Hepatocyte (in vitro differentiated cells): ENCODE results near the gene OR2AK2. TPM values are rescaled to one million over a fixed set of nuclear protein-coding genes. Genes with fewer than 3 reads are reported as not detected.

ENCODE experiments used
- DNase-seq: peaks from one replicate; pipeline ENCODE4 v3.0.0-alpha.2; 2016; ENCODE audit warnings: low spot score
- H2AFZ ChIP-seq: fragments of 200-600 bp; sonication (generic); 2 replicates; pipeline ENCODE4 v1.6.0; 2016; ENCODE audit warnings: antibody characterized with exemption, mild to moderate bottlenecking
- H3K27ac ChIP-seq: fragments of 200-600 bp; sonication (generic); 2 replicates; pipeline ENCODE4 v1.5.1; 2016; ENCODE audit warnings: mild to moderate bottlenecking
- H3K27me3 ChIP-seq: fragments of 200-600 bp; sonication (generic); 2 replicates; pipeline ENCODE4 v1.6.1; 2016
- H3K36me3 ChIP-seq: fragments of 200-600 bp; sonication (generic); replicated peaks from 2 replicates; pipeline ENCODE4 v1.5.1; 2016; ENCODE audit warnings: low read depth; ENCODE audit not compliant: insufficient read depth
- H3K4me1 ChIP-seq: fragments of 200-600 bp; sonication (generic); 2 replicates; pipeline ENCODE4 v1.5.1; 2016; ENCODE audit warnings: mild to moderate bottlenecking, moderate library complexity; ENCODE audit not compliant: insufficient read depth
- H3K4me2 ChIP-seq: fragments of 200-600 bp; sonication (generic); 2 replicates; pipeline ENCODE4 v1.6.0; 2016
- H3K4me3 ChIP-seq: fragments of 200-600 bp; sonication (generic); 2 replicates; pipeline ENCODE4 v1.5.1; 2016; ENCODE audit warnings: mild to moderate bottlenecking
- H3K79me2 ChIP-seq: fragments of 200-600 bp; sonication (generic); 2 replicates; pipeline ENCODE4 v1.6.0; 2017; ENCODE audit warnings: mild to moderate bottlenecking
- H3K9me2 ChIP-seq: fragments of 200-600 bp; sonication (generic); replicated peaks from 2 replicates; pipeline ENCODE4 v1.6.0; 2017; ENCODE audit warnings: mild to moderate bottlenecking; ENCODE audit not compliant: insufficient read depth
- H3K9me3 ChIP-seq: fragments of 200-600 bp; sonication (generic); 2 replicates; pipeline ENCODE4 v1.5.1; 2016; ENCODE audit warnings: low read depth, mild to moderate bottlenecking
- H4K20me1 ChIP-seq: fragments of 200-600 bp; sonication (generic); 2 replicates; pipeline ENCODE4 v1.6.0; 2016; ENCODE audit warnings: mild to moderate bottlenecking; ENCODE audit not compliant: insufficient read depth, poor library complexity, severe bottlenecking
- EZH2 ChIP-seq: fragments of 200-600 bp; sonication (generic); IDR thresholded peaks from 2 replicates; pipeline ENCODE4 v1.6.1; 2016; ENCODE audit warnings: antibody characterized with exemption, mild to moderate bottlenecking, borderline replicate concordance
- EZH2phosphoT487 ChIP-seq: fragments of 200-600 bp; sonication (generic); IDR thresholded peaks from one replicate; pipeline ENCODE4 v1.6.1; 2018; ENCODE audit warnings: antibody characterized with exemption, mild to moderate bottlenecking, low read depth, moderate library complexity; ENCODE audit not compliant: unreplicated experiment, severe bottlenecking
- WGBS: methylation state at CpG from one replicate; pipeline ENCODE4 v1.1.6; 2016; ENCODE audit warnings: low lambda C conversion rate; ENCODE audit errors: missing lambda C conversion rate; 5-methylcytosine and 5-hydroxymethylcytosine counted together
- polyA plus RNA-seq: library from polyadenylated mRNA; unstranded; fragments of >200 nt; fragmentation: Nextera tagmentation; extraction: Ambion mirVana; gene quantifications from 2 replicates; pipeline ENCODE4 v1.2.1, GENCODE V29; 2016
- total RNA-seq: library from RNA; depleted of rRNA; stranded (reverse); fragments of >200 nt; gene quantifications from 2 replicates; pipeline ENCODE4 v1.2.3, GENCODE V29; 2014
- TF ChIP-seq, protein P1 (sequence below): fragments of 200-600 bp; sonication (generic); IDR thresholded peaks from 2 replicates; pipeline ENCODE4 v1.5.1; 2016; ENCODE audit warnings: antibody characterized with exemption, mild to moderate bottlenecking; ENCODE audit not compliant: poor library complexity

Gene OR2AK2, protein sequence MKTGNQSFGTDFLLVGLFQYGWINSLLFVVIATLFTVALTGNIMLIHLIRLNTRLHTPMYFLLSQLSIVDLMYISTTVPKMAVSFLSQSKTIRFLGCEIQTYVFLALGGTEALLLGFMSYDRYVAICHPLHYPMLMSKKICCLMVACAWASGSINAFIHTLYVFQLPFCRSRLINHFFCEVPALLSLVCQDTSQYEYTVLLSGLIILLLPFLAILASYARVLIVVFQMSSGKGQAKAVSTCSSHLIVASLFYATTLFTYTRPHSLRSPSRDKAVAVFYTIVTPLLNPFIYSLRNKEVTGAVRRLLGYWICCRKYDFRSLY
- total RNA-seq (not detected in 2 replicates), polyA plus RNA-seq (not detected in 2 replicates)

DNA sequence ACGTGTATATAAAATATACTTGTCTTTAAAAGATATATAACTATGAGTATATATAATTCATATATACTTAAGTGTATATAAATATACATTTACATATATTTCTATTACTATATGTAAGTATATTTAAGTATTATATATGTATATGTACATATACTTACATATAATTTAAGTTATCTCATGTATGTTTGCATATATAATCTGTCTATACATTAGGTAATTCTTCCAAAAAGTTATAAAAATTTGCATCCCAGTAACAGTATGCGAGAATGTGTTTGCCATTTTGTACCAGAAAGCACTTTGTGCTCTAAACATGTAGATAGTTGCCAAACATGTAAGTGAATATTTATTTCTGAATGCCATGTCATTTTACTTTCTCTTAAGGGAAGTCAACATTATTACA, at the start of gene OR2AK2:
OR2AK2 (plus strand) TSS at position 301 of the 400 bp plus-strand sequence. CDS start 144 bp downstream, outside the sequence.
- no peaks in the 10 kb centered on the region for H4K20me1 ChIP-seq
- H3K36me3 ChIP-seq: no peaks in the 10 kb centered on the region
- WGBS: 70% methylated on average over 2 of the region's 2 CpGs

DNA sequence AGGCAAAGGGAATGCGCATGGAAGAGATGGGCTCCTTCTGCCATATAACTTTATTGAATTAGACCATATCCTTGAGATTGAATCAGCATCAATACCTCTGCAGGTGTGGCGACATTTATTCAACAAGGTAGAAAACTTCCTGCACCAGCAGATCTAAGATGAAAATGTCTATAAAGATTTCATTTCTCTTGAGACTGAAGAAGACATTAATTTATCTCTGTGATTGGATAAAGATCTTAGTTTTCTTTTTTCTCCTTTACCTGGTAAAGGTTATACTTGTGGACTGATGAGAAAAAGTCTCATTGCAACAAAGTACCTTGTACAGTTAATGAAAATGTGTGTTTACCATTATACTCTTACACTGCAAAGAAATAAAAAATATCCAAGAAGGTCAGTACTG, 45.1 kb upstream of the OR2AK2 start, which contains the start of gene OR2T8:
OR2T8 (plus strand) TSS at position 301 of the 400 bp plus-strand sequence. CDS start 766 bp downstream, outside the sequence.
- 47% methylated on average over 2 of the region's 2 CpGs for WGBS
- no peak within 1 kb of the TSS for H3K27ac ChIP-seq
- H3K9me2 ChIP-seq: no peaks in the 10 kb centered on the region
- H3K4me1 ChIP-seq: no peaks in the 10 kb centered on the region
- no peaks in the 10 kb centered on the region for H3K9me3 ChIP-seq
- H3K27me3 ChIP-seq: no peaks in the 10 kb centered on the region
- DNase-seq: no peak
- H4K20me1 ChIP-seq: no peaks in the 10 kb centered on the region
- H3K4me3 ChIP-seq: no peak within 1 kb of the TSS
- H3K36me3 ChIP-seq: no peaks in the 10 kb centered on the region
- no peak within 1 kb of the TSS for H2AFZ ChIP-seq
- no peaks in the 10 kb centered on the region for H3K79me2 ChIP-seq
- TF ChIP-seq, protein P1, sequence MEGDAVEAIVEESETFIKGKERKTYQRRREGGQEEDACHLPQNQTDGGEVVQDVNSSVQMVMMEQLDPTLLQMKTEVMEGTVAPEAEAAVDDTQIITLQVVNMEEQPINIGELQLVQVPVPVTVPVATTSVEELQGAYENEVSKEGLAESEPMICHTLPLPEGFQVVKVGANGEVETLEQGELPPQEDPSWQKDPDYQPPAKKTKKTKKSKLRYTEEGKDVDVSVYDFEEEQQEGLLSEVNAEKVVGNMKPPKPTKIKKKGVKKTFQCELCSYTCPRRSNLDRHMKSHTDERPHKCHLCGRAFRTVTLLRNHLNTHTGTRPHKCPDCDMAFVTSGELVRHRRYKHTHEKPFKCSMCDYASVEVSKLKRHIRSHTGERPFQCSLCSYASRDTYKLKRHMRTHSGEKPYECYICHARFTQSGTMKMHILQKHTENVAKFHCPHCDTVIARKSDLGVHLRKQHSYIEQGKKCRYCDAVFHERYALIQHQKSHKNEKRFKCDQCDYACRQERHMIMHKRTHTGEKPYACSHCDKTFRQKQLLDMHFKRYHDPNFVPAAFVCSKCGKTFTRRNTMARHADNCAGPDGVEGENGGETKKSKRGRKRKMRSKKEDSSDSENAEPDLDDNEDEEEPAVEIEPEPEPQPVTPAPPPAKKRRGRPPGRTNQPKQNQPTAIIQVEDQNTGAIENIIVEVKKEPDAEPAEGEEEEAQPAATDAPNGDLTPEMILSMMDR: no peak
- TF ChIP-seq EZH2 (no peak), EZH2phosphoT487 (no peak)
- no peak within 1 kb of the TSS for H3K4me2 ChIP-seq

More for the DNA sequence above, at the start of gene OR2AK2:
- no peaks in the 10 kb centered on the region for H3K9me3 ChIP-seq
- H2AFZ ChIP-seq: no peak within 1 kb of the TSS
- no peaks in the 10 kb centered on the region for H3K9me2 ChIP-seq
- no peak within 1 kb of the TSS for H3K4me2 ChIP-seq
- H3K4me3 ChIP-seq: no peak within 1 kb of the TSS
- H3K27me3 ChIP-seq: no peaks in the 10 kb centered on the region
- no peaks in the 10 kb centered on the region for H3K79me2 ChIP-seq
- DNase-seq: no peak
- H3K4me1 ChIP-seq: no peaks in the 10 kb centered on the region
- no peak within 1 kb of the TSS for H3K27ac ChIP-seq
- no peak for TF ChIP-seq EZH2

DNA sequence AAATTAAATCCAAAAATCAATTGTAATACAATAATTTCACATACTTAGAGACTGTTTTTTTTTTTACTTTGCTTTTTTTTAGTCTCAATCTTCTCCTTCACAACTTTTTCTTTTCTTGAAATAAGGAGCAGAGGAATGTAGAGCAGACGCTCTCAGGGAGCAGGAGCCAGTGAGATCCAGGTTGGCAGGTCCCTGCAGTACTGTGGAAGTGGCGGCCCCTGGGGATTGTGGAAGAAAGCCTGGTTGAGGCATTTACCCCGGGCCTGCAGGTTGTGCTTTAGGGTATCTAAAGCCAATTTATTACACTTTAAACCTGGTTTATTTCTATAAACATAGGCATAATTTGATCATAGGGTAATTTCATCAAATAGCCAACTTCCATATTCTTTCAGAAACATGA, 41.1 kb upstream of the OR2AK2 start:
- no peaks in the 10 kb centered on the region for H3K9me3 ChIP-seq
- WGBS: 53% methylated on average over 3 of the region's 3 CpGs
- H3K4me2 ChIP-seq: no peak overlapping the region
- H4K20me1 ChIP-seq: no peaks in the 10 kb centered on the region
- H3K27me3 ChIP-seq: no peaks in the 10 kb centered on the region
- no peaks in the 10 kb centered on the region for H3K36me3 ChIP-seq
- no peaks in the 10 kb centered on the region for H3K4me1 ChIP-seq
- TF ChIP-seq EZH2 (no peak), EZH2phosphoT487 (no peak)
- TF ChIP-seq, protein P1: no peak
- no peak overlapping the region for H2AFZ ChIP-seq
- no peak overlapping the region for H3K4me3 ChIP-seq
- H3K27ac ChIP-seq: no peak overlapping the region
- no peak for DNase-seq
- H3K9me2 ChIP-seq: no peaks in the 10 kb centered on the region
- no peaks in the 10 kb centered on the region for H3K79me2 ChIP-seq

DNA sequence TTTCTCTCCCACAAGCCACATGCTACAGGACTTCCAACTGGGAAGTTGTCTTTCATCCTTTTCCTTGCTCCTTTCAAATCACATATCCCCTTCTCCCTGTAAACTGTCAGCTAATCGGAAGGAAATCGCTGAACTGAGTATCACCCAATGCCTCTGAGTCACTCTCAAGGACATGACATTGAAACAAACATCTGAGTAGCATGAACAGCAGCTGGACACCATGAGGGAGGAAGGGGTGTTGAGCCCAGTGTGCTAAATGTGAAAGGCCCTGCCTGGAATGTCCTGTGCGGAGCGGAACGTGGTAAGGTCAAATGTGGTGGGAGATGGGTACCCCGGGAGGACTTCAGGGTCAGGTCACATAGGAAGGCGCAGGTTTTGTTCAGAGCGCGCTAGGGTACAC, 40.2 kb upstream of the OR2AK2 start, which contains the start of gene OR2AJ1:
OR2AJ1 (plus strand) TSS at position 22 of the 400 bp plus-strand sequence. CDS start 8,880 bp downstream, outside the sequence.
- Histone ChIP-seq H4K20me1 (no peaks in the 10 kb centered on the region), H3K4me3 (no peak within 1 kb of the TSS), H2AFZ (no peak within 1 kb of the TSS), H3K9me3 (no peaks in the 10 kb centered on the region), H3K27ac (no peak within 1 kb of the TSS), H3K4me1 (no peaks in the 10 kb centered on the region), H3K4me2 (no peak within 1 kb of the TSS), H3K27me3 (no peaks in the 10 kb centered on the region), H3K36me3 (no peaks in the 10 kb centered on the region), H3K79me2 (no peaks in the 10 kb centered on the region), H3K9me2 (no peaks in the 10 kb centered on the region)
- DNase-seq: no peak
- 81% methylated on average over 9 of the region's 9 CpGs for WGBS
- TF ChIP-seq, protein P1: no peak
- TF ChIP-seq EZH2phosphoT487: no peak
- no peak for TF ChIP-seq EZH2
